ENCODE results near the gene SPACA9.

SPACA9 gene

DNA sequence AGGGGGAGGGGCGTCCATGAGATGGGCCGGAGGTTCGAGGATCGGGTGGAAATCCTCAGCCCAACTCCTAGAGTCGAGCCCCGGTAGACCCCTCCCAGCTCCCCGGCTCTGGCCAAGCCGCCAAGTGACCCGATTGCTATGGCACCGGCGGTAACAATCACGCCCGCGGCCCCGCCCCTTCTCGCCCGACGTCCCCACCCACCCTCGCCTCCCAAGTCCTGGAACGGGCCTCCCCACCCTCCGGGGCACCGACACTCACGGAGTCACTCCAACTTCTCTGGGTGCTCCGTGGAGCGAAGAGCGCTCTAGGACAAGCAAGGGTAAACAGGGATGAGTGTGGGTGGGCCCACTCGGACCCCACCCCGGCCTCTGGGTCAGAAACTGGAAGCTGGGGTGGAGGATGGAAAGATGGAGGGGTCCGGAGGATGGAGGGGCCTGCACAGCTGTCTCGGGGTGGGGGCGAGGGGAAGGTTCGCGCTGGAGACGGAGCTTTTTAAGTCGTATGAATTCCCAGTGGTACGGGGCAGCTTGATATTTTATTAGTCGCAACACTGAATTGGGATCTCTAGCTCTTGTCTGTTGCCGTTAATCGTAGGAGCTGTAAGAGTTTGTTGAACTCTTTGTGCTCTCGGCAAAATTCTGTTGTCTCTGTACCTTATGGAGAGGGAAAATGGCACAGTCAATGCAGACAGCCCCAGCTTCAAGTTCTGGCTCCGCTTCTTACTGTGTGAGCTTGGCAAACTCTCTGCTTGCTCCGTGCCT, at the start of gene SPACA9:
SPACA9 (plus strand) TSS at position 204 of the 762 bp plus-strand sequence. CDS start 5,050 bp downstream, outside the sequence.
- TF ChIP-seq, protein P1, sequence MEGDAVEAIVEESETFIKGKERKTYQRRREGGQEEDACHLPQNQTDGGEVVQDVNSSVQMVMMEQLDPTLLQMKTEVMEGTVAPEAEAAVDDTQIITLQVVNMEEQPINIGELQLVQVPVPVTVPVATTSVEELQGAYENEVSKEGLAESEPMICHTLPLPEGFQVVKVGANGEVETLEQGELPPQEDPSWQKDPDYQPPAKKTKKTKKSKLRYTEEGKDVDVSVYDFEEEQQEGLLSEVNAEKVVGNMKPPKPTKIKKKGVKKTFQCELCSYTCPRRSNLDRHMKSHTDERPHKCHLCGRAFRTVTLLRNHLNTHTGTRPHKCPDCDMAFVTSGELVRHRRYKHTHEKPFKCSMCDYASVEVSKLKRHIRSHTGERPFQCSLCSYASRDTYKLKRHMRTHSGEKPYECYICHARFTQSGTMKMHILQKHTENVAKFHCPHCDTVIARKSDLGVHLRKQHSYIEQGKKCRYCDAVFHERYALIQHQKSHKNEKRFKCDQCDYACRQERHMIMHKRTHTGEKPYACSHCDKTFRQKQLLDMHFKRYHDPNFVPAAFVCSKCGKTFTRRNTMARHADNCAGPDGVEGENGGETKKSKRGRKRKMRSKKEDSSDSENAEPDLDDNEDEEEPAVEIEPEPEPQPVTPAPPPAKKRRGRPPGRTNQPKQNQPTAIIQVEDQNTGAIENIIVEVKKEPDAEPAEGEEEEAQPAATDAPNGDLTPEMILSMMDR (IDR thresholded peaks at IDR 0.05; ENCODE audit: control insufficient read depth, extremely low read depth, insufficient read depth): no peak
- no peak for DNase-seq (ENCODE audit: low read depth)
- peak within 1 kb of the TSS; percentile 71 for H3K4me3 ChIP-seq (ENCODE audit: low read depth, low read length)

DNA sequence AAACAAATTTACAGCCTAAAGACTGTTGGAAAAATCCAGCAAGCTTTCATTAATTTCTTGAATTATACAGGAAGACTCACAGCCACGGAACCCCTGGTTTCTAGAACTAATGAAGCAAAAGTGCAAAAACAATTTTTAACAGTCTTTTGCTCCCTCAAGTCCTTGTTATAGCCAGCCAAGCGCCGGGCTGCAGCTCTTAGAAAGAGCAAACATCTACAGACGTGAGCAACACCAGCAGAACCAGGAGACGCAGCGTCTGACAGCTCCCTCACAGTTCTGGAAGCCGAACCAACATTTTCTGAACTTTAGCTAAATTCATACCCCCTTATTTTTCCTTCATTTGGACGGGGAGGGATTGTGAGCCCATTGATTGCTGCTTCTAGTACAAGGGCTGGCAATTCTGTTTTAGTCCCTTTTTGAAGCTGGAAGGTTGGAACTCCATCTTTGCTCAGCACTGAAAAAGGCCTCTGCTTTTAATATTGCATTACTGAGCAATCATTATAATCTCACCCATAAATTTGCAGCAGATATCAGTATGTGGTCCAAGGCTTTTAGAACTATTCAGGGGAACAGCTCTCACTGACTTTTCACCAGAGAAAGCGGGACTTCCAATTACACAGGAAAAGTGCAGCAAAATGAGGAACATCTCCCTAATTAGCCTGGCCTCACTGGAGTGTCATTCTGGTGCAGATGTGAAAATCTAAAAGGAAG, 46.4 kb upstream of the SPACA9 start:
- no peak overlapping the region for H3K4me3 ChIP-seq (ENCODE audit: low read depth, low read length)
- TF ChIP-seq, protein P1 (IDR thresholded peaks at IDR 0.05; ENCODE audit: control insufficient read depth, extremely low read depth, insufficient read depth): no peak
- no peak for DNase-seq (ENCODE audit: low read depth)

DNA sequence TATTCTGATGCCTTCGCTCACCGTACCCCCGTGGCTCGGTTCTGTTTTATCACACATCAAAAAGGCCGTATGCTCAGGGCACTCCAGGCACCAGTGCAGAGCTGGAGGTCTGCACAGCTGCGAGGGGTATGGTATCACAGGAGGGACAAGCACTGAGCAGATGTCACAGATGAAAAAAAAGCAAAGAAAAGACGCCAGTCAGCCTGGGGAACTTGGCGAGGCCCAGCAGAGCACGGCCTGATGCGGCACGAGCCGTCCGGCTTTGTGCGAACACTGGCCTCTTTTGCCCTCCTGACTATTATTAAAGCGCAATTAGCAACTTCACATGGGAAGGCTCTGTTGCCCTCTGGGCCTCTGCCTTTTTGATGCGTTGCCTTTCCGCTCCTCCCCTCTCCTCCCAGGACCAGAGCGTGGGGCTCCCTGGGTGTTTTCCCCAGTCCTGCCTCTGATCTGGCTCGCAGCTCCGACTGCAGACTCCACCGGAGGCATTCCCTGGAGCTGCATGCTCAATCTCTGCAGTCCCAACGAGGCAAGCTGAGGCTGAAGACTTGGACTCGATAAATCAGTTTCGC, 45.1 kb upstream of the SPACA9 start:
- H3K4me3 ChIP-seq (ENCODE audit: low read depth, low read length): no peak overlapping the region
- DNase-seq (ENCODE audit: low read depth): no peak
- TF ChIP-seq, protein P1 (IDR thresholded peaks at IDR 0.05; ENCODE audit: control insufficient read depth, extremely low read depth, insufficient read depth): no peak

DNA sequence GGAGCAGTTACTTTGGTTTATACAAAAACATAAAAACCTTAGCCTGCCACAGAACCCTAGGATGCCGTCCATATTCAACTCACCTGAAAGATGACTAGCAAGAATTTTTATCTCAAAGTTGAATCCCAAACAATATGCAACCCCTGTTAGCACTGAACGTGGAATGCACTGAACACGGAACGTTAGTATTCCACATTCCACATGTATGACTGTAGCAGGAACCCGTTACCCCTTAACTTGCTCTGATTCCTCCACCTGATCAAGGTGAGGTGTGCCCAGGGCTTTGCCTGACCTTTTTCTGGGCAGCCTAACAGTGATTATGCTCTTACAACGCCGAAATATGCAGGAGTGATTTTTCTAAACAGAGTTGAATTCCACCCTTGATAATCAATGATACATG, 44.4 kb upstream of the SPACA9 start:
- no peak for DNase-seq (ENCODE audit: low read depth)
- TF ChIP-seq, protein P1 (IDR thresholded peaks at IDR 0.05; ENCODE audit: control insufficient read depth, extremely low read depth, insufficient read depth): no peak
- no peak overlapping the region for H3K4me3 ChIP-seq (ENCODE audit: low read depth, low read length)

DNA sequence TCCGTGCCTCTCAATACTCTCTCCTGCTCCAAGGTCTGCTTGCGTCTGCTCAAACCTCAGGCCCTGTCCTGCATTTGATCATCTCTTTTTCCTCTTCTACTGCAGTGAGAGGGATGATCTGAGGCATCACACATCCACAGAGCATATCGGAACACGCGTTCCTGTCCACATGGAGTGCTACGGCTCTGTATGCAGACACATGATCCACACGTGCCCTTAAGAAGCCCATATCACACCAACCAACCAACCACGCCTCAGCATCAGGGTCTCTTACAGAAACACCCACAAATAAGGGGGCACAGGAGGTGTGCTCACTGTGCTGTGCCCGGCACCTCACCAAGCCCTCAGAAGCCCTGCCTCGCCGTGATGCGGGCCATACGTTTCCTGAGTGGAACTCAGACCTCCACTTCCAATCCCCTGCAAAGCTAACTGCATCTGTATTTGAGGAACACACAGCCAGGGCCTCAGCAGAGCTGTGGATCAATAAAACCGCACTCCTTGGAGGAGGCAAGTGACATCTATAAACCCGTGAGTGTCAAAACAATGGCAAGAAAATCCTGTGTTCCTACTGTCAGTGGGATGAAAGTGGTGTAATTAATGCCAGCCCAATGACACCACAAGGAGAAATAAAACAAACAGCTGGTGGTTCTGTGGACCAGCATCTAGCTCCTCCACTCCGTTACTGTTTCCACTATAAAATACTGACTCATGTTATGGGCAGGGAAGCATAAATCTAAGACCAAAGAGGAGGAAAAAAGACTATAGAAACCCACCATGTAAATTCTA, 41.0 kb upstream of the SPACA9 start:
- no peak for DNase-seq (ENCODE audit: low read depth)
- no peak overlapping the region for H3K4me3 ChIP-seq (ENCODE audit: low read depth, low read length)
- TF ChIP-seq, protein P1 (IDR thresholded peaks at IDR 0.05; ENCODE audit: control insufficient read depth, extremely low read depth, insufficient read depth): no peak

DNA sequence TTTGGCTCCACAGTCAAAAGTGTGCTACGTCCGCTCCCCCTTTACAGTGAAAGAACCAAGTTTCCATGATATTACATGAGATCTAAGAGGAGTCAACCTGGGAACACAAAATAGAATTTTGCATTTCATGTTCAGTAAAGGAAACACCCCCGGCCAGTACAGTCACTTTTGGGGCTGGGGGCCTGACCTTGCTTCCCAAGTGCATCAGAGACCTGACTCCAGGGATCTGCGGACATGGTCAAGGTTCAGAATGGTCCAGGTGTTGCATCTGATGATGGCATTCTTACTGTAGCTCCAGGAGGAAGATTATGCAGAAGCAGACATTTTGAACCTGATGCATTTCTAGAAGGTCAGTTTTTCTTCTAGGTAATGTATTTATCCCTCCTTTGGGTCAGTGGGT, 40.4 kb upstream of the SPACA9 start:
- TF ChIP-seq, protein P1 (IDR thresholded peaks at IDR 0.05; ENCODE audit: control insufficient read depth, extremely low read depth, insufficient read depth): no peak
- no peak for DNase-seq (ENCODE audit: low read depth)
- H3K4me3 ChIP-seq (ENCODE audit: low read depth, low read length): no peak overlapping the region
